Measurements from ENCODE around the gene RAET1G. TPM values are rescaled to one million over a fixed set of nuclear protein-coding genes. Genes with fewer than 3 reads are reported as not detected.
"Not testable (repeated sequence)": the region's sequence is repeated elsewhere in the genome, so short reads cannot be mapped to it uniquely, and the experiment has no call there.

RAET1G gene
- polyA plus RNA-seq, 1 donor from 2014 or later: not detected

GRCh38 chr6:149960488-149960887 lies 37.6 kb upstream of the RAET1G start:
- peaks cover 65% of the 10 kb centered on the region for H3K27me3 Mint-ChIP-seq
- peak overlapping the region in 1 of 3 donors; percentile 36 for H3K27ac Mint-ChIP-seq
- peaks cover 7 to 12% (median 11%) of the 10 kb centered on the region in 3 donors for H3K4me1 Mint-ChIP-seq

GRCh38 chr6:149959806-149960205 lies 36.9 kb upstream of the RAET1G start:
- not testable (repeated sequence) for H3K36me3 Mint-ChIP-seq, H3K9me3 Mint-ChIP-seq
- Mint-ChIP-seq H3K27me3 (peaks cover 67% of the 10 kb centered on the region), H3K27ac (peak overlapping the region in 1 of 3 donors; percentile 36), H3K4me1 (peaks cover 6 to 11% (median 10%) of the 10 kb centered on the region in 3 donors), H3K4me3 (peak overlapping the region in 1 of 4 donors; percentile 35)

More at GRCh38 chr6:149960488-149960887, 37.6 kb upstream of the RAET1G start:
- Mint-ChIP-seq H3K4me3 (no peak overlapping the region), H3K36me3 (peaks cover 2% of the 10 kb centered on the region), H3K9me3 (no peaks in the 10 kb centered on the region)

GRCh38 chr6:149958124-149958523 lies 35.2 kb upstream of the RAET1G start:
- H3K27ac Mint-ChIP-seq, H3K36me3 Mint-ChIP-seq, H3K4me1 Mint-ChIP-seq, H3K4me3 Mint-ChIP-seq, H3K9me3 Mint-ChIP-seq: not testable (repeated sequence)
- H3K27me3 Mint-ChIP-seq: peaks cover 58% of the 10 kb centered on the region

- not testable (repeated sequence) for H3K36me3 Mint-ChIP-seq, H3K4me3 Mint-ChIP-seq, H3K4me1 Mint-ChIP-seq, H3K9me3 Mint-ChIP-seq
- Mint-ChIP-seq H3K27me3 (peaks cover 48% of the 10 kb centered on the region), H3K27ac (peak overlapping the region in 1 of 3 donors; percentile 53)
These were observed 32.9 kb upstream of the RAET1G start for GRCh38 chr6:149955654-149956317.

- Mint-ChIP-seq H3K4me3 (peak overlapping the region in 3 of 4 donors; percentile 2 to 64 (median 60)), H3K27me3 (peaks cover 48% of the 10 kb centered on the region)
- H3K36me3 Mint-ChIP-seq, H3K4me1 Mint-ChIP-seq, H3K9me3 Mint-ChIP-seq, H3K27ac Mint-ChIP-seq: not testable (repeated sequence)
These were observed 32.2 kb upstream of the RAET1G start for GRCh38 chr6:149954984-149955653.

GRCh38 chr6:149954328-149954983 lies 31.5 kb upstream of the RAET1G start:
- H3K27ac Mint-ChIP-seq, H3K9me3 Mint-ChIP-seq, H3K4me1 Mint-ChIP-seq, H3K36me3 Mint-ChIP-seq: not testable (repeated sequence)
- Mint-ChIP-seq H3K4me3 (peak overlapping the region in 1 of 4 donors; percentile 64), H3K27me3 (peaks cover 49% of the 10 kb centered on the region)

GRCh38 chr6:149953934-149954327 lies 31.0 kb upstream of the RAET1G start:
- H3K9me3 Mint-ChIP-seq, H3K4me1 Mint-ChIP-seq, H3K36me3 Mint-ChIP-seq, H3K27ac Mint-ChIP-seq: not testable (repeated sequence)
- peaks cover 46% of the 10 kb centered on the region for H3K27me3 Mint-ChIP-seq
- peak overlapping the region in 1 of 4 donors; percentile 30 for H3K4me3 Mint-ChIP-seq

GRCh38 chr6:149953390-149953789 lies 30.5 kb upstream of the RAET1G start:
- peaks cover 46% of the 10 kb centered on the region for H3K27me3 Mint-ChIP-seq
- H3K27ac Mint-ChIP-seq, H3K4me1 Mint-ChIP-seq, H3K36me3 Mint-ChIP-seq, H3K9me3 Mint-ChIP-seq: not testable (repeated sequence)
- H3K4me3 Mint-ChIP-seq: peak overlapping the region in 1 of 4 donors; percentile 30

GRCh38 chr6:149951626-149952025 lies 28.7 kb upstream of the RAET1G start:
- Mint-ChIP-seq H3K4me3 (no peak overlapping the region), H3K9me3 (no peaks in the 10 kb centered on the region), H3K4me1 (peaks cover 0 to 2% (median 2%) of the 10 kb centered on the region in 3 donors), H3K36me3 (peaks cover 2% of the 10 kb centered on the region), H3K27me3 (peaks cover 50% of the 10 kb centered on the region), H3K27ac (no peak overlapping the region)

- H3K27me3 Mint-ChIP-seq: peaks cover 50% of the 10 kb centered on the region
- H3K36me3 Mint-ChIP-seq: peaks cover 2% of the 10 kb centered on the region
- H3K9me3 Mint-ChIP-seq: no peaks in the 10 kb centered on the region
- H3K27ac Mint-ChIP-seq: peak overlapping the region in 1 of 3 donors; percentile 21
- peaks cover 0 to 2% (median 2%) of the 10 kb centered on the region in 3 donors for H3K4me1 Mint-ChIP-seq
- no peak overlapping the region for H3K4me3 Mint-ChIP-seq
These were observed 28.2 kb upstream of the RAET1G start for GRCh38 chr6:149951096-149951495.

- H3K4me1 Mint-ChIP-seq: peaks cover 0 to 2% (median 2%) of the 10 kb centered on the region in 3 donors
- H3K27me3 Mint-ChIP-seq: peaks cover 43% of the 10 kb centered on the region
- H3K4me3 Mint-ChIP-seq: no peak overlapping the region
- no peak overlapping the region for H3K27ac Mint-ChIP-seq
- H3K9me3 Mint-ChIP-seq: no peaks in the 10 kb centered on the region
- peaks cover 2% of the 10 kb centered on the region for H3K36me3 Mint-ChIP-seq
These were observed 27.5 kb upstream of the RAET1G start for GRCh38 chr6:149950423-149950822.

- H3K27ac Mint-ChIP-seq: no peak overlapping the region
- H3K4me1 Mint-ChIP-seq: peaks cover 0 to 1% (median under 1%) of the 10 kb centered on the region in 3 donors
- no peak overlapping the region for H3K4me3 Mint-ChIP-seq
- peaks cover 34% of the 10 kb centered on the region for H3K27me3 Mint-ChIP-seq
- H3K36me3 Mint-ChIP-seq: peaks cover 2% of the 10 kb centered on the region
- no peaks in the 10 kb centered on the region for H3K9me3 Mint-ChIP-seq
These were observed 25.7 kb upstream of the RAET1G start for GRCh38 chr6:149948616-149949015.

- Mint-ChIP-seq H3K36me3 (peaks cover 2% of the 10 kb centered on the region), H3K27ac (no peak overlapping the region), H3K27me3 (peaks cover 31% of the 10 kb centered on the region), H3K9me3 (no peaks in the 10 kb centered on the region), H3K4me3 (no peak overlapping the region), H3K4me1 (peaks cover 0 to 4% (median 1%) of the 10 kb centered on the region in 3 donors)
These were observed 25.1 kb upstream of the RAET1G start for GRCh38 chr6:149948011-149948410.

- H3K9me3 Mint-ChIP-seq, H3K36me3 Mint-ChIP-seq, H3K4me1 Mint-ChIP-seq, H3K4me3 Mint-ChIP-seq, H3K27ac Mint-ChIP-seq: not testable (repeated sequence)
- H3K27me3 Mint-ChIP-seq: peaks cover 35% of the 10 kb centered on the region
These were observed 24.6 kb upstream of the RAET1G start for GRCh38 chr6:149947533-149947932.

- peaks cover 35% of the 10 kb centered on the region for H3K27me3 Mint-ChIP-seq
- H3K9me3 Mint-ChIP-seq, H3K36me3 Mint-ChIP-seq, H3K4me3 Mint-ChIP-seq, H3K4me1 Mint-ChIP-seq: not testable (repeated sequence)
- peak overlapping the region in 1 of 3 donors; percentile 71 for H3K27ac Mint-ChIP-seq
These were observed 23.7 kb upstream of the RAET1G start for GRCh38 chr6:149946631-149947030.
